HG02678 (cell line): ENCODE results near the gene CD44.
"Not testable (repeated sequence)": the region's sequence is repeated elsewhere in the genome, so short reads cannot be mapped to it uniquely, and the experiment has no call there.

ENCODE experiments used
- ATAC-seq: cut with Tn5 transposase; IDR thresholded peaks from one replicate; pipeline ENCODE4 v1.9.1; 2021; ENCODE audit warnings: mild to moderate bottlenecking, moderate library complexity; ENCODE audit not compliant: unreplicated experiment

Gene CD44

GRCh38 chr11:35207471-35208403, 68.8 kb downstream of the CD44 start:
- ATAC-seq: no peak

DNA sequence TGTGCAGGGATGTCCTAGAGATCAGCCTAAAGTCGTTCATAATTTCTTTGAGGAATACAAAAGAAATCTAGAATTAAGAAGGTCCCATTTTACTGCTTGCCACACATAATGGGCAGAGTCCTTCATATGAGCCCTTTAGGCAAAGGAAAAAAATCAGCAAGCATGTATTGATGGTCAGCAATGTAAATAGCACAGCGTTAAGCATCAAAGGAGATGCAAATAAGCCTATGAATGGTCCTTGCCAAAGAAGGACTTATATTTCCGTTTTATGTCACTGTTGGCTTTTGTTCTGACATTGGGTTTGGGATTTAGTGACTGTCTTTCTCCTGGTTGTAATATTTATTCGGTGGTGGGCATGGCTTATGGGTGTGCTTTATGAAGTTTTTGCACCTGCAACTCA, 69.8 kb downstream of the CD44 start:
- no peak for ATAC-seq

- ATAC-seq: no peak
Measured at GRCh38 chr11:35210876-35211546, 72.0 kb downstream of the CD44 start.

GRCh38 chr11:35211952-35212351, 73.0 kb downstream of the CD44 start:
- ATAC-seq: no peak

GRCh38 chr11:35214226-35214770, 75.3 kb downstream of the CD44 start:
- ATAC-seq: no peak

DNA sequence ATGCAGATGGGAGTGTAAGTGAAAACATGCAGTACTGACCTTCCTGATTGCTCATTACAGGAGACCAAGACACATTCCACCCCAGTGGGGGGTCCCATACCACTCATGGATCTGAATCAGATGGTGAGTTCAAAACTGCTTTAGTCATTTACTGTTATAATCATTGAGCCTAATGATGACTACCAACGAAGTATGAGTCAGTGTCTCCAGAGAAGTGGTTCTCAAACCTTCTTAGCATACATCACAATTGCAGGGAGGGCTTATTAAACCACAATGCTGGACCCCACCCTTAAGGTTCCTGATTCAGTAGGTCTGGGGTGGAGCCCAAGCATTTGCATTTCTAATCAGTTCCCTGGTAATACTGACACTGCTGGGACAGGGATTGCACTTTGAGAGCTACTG, 75.8 kb downstream of the CD44 start:
- ATAC-seq: no peak

- no peak for ATAC-seq
Measured at GRCh38 chr11:35215945-35216344, 77.0 kb downstream of the CD44 start.

GRCh38 chr11:35216962-35217678, 78.1 kb downstream of the CD44 start:
- ATAC-seq: no peak

DNA sequence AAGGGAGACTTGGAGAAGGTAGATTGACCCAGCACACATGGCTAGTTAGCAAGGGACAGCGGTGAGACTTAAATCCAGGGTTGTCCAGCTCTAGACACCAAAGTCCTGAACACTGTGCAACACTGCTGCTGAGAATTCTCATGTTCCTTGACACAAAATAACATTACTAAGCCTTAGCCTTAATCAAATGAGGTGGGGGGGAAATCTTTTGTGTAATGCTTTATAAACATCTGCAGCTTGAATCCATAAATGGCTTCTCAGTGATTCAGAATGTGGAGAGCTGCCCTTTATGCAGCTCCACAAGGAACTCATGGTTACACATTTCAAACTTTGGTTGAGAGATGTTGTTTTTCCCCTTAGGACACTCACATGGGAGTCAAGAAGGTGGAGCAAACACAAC, 80.0 kb downstream of the CD44 start:
- no peak for ATAC-seq

DNA sequence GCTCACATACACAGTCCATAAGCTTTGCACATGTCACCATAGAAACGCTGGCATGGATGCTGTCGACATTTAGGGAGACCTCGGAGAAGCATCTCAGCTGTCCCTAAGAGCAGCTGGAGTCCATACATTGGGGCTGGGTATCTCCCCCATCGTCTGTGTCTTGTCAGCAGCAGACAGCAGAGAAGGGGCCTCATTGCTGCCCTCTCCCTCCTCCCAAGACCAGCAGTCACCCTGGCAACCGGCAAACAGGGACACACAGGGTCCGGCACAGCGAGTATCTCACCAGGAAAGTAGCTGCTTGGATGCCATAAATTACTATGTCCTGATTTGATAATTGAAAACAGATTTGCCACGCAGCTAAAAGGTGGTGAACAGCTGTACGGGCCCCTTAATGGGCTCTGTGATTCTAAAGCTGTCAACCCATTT, 84.4 kb downstream of the CD44 start:
- ATAC-seq: no peak

GRCh38 chr11:35223991-35224390, 85.0 kb downstream of the CD44 start:
- ATAC-seq: no peak

- no peak for ATAC-seq
Measured at GRCh38 chr11:35225946-35226520, 87.1 kb downstream of the CD44 start.

GRCh38 chr11:35226756-35227155, 87.8 kb downstream of the CD44 start:
- not testable (repeated sequence) for ATAC-seq

DNA sequence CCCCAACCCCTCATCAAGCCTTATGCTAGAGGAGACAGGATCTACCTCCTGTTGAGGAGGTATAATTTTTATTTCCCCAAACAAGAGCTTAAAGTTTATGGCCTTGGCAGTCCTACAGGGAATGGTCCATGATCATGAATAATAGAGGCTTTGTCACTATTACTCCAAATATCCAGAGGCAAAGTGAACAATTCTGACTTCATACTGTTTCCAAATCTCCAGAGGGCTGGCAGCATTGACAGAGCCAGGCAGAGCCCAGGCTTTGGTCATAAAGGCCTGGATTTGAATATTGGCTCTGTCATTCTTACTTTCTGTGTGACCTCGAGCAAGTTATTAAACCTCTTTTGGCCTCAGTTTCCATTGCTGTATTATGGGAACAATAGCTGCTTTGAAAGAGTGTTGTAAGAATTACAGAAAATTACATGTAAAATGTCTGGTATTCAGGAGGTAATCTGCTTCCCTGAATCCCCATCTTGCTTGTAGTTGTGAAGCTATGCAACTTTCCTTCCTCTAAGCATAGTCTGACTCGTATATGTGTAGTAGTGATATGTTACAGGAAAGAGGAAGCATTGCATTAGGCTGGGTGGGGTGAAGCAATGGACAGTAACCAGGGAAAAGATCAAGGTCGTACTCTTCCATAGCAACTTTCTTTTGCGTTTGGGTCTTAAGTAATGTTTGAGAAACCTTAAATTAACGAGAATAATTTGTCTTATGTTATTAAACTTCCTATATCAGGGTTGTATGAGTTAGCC, 88.8 kb downstream of the CD44 start:
- ATAC-seq: no peak

- ATAC-seq: no peak
Measured at GRCh38 chr11:35228328-35228725, 89.4 kb downstream of the CD44 start.

- no peak for ATAC-seq
Measured at GRCh38 chr11:35230388-35230787, 91.4 kb downstream of the CD44 start.

GRCh38 chr11:35231076-35231860, 92.3 kb downstream of the CD44 start:
- ATAC-seq: no peak

DNA sequence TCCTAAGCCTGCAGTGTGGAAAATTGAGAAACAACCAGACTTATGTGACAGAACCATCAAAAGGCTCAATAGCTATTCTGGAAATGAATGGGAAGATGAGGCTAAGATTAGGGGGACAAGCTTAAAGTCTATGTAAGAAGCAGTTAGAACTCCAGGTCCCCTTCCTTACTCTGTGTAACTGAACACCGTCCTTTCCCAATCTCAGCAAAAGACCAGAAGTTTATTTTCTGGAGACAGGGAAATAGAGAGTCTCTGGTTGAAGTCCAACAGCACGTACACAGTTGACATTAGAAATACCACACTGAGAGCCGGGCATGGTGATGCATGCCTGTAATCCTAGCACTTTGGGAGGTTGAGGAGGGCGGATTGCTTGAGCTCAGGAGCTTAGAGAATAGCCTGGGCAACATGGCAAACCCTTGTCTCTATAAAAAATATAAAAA, 93.9 kb downstream of the CD44 start:
- no peak for ATAC-seq

- no peak for ATAC-seq
Measured at GRCh38 chr11:35233518-35233917, 94.5 kb downstream of the CD44 start.
